Measurements from ENCODE around the gene ANO7.

The ANO7 gene

DNA sequence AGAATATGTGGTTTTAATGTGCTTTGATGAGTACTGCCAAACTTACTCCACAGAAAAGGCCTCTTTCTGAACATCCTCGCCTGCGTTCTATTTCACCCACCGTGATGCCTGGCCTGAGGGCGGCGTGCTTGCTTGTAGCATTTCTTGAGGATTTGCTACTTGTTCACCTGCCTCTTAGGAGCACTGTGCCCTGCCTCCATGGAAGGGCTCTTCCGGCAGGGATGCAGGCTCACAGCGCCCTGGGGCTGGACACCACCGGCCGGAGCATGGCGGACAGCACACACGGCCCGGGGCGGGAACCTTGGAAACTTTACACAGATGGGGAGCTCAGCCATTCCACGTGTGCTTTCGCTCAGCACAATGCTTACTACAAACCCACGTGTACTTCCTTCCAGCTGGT is 37.1 kb downstream of the ANO7 start:
- no peak overlapping the region for H3K4me3 ChIP-seq (ENCODE audit: low read depth, low read length)
- no peak for DNase-seq (ENCODE audit: low read depth)
- TF ChIP-seq, protein P1, sequence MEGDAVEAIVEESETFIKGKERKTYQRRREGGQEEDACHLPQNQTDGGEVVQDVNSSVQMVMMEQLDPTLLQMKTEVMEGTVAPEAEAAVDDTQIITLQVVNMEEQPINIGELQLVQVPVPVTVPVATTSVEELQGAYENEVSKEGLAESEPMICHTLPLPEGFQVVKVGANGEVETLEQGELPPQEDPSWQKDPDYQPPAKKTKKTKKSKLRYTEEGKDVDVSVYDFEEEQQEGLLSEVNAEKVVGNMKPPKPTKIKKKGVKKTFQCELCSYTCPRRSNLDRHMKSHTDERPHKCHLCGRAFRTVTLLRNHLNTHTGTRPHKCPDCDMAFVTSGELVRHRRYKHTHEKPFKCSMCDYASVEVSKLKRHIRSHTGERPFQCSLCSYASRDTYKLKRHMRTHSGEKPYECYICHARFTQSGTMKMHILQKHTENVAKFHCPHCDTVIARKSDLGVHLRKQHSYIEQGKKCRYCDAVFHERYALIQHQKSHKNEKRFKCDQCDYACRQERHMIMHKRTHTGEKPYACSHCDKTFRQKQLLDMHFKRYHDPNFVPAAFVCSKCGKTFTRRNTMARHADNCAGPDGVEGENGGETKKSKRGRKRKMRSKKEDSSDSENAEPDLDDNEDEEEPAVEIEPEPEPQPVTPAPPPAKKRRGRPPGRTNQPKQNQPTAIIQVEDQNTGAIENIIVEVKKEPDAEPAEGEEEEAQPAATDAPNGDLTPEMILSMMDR (IDR thresholded peaks at IDR 0.05; ENCODE audit: control insufficient read depth, extremely low read depth, insufficient read depth) = no peak

DNA sequence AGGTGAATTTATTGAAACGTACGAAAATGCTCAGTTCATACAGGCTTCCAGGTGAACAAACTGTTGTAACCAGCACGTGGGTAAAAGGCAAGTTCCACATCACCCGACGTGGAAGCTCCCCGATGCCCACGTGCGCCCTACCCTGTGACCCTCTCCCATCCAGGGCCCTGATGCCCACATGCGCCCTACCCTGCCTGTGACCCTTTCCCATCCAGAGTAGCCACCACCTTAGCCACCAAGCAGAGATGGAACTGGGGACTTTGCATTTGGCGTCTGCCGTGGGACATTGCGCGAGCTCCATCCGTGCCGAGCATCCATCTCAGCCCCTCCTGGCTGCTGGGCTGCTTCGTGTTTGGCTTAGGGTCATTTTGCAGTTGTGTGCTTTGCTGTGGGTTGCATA is 37.5 kb downstream of the ANO7 start:
- no peak for DNase-seq (ENCODE audit: low read depth)
- TF ChIP-seq, protein P1 (IDR thresholded peaks at IDR 0.05; ENCODE audit: control insufficient read depth, extremely low read depth, insufficient read depth) = no peak
- no peak overlapping the region for H3K4me3 ChIP-seq (ENCODE audit: low read depth, low read length)

DNA sequence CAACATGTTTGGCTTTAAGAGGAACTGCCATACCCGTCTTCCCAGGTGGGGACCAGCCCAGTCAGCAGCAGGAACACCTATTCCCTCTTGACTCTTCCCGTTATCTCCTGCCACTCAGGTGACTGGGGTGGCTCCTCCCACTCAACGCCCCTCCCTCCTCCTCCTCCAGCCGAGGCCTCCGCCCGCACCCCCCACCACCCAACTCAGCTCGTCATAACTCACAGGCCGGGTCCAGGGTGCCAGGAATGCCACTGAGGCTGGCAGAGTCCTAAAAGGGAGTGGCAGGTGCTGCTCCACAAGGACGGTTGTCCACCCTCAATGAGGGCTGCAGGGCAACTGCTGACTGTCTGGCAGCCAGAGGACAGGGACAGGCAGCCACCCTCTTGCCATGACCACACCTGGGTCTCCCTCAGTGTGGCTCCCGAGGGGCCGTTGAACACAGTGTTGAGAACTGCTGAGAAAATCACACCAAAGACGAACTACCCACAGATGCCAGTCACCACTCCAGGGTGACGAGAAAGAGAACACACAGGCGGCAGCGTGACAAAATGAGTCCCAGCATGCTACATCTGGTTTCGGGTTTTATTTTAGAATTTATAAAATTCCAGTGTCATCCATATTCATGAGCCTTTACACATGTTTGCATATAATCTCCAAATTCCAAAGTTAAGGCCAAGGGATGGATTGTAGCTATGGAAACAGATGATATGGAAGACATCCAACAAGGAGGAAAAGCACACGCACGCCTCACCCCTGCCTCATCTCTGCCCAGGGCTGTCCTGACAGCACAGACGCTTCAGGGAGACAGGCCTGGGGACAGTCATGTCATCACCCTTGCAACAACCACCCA is 38.5 kb downstream of the ANO7 start:
- H3K4me3 ChIP-seq (ENCODE audit: low read depth, low read length) = no peak overlapping the region
- no peak for DNase-seq (ENCODE audit: low read depth)
- TF ChIP-seq, protein P1 (IDR thresholded peaks at IDR 0.05; ENCODE audit: control insufficient read depth, extremely low read depth, insufficient read depth) = no peak

DNA sequence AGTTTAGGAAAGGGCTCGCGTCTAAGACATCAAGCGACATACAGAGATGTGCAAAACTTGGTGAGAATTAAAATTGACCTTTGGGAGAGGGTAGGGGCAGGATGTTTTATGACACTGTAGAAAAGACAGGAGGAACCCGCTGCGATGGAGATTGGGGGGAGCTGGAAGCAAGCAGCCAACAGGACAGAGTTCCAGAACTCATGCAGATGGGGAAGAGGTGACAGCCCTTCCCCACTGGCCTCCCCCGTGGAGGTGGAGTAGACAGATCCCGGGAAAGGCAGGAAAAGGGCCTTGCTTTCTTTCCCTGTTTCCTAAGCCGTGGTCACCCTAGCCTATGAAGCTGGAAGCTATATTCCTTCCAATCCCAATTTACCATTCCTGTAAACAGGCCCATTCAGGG is 39.1 kb downstream of the ANO7 start:
- DNase-seq (ENCODE audit: low read depth) = no peak
- TF ChIP-seq, protein P1 (IDR thresholded peaks at IDR 0.05; ENCODE audit: control insufficient read depth, extremely low read depth, insufficient read depth) = no peak
- no peak overlapping the region for H3K4me3 ChIP-seq (ENCODE audit: low read depth, low read length)

DNA sequence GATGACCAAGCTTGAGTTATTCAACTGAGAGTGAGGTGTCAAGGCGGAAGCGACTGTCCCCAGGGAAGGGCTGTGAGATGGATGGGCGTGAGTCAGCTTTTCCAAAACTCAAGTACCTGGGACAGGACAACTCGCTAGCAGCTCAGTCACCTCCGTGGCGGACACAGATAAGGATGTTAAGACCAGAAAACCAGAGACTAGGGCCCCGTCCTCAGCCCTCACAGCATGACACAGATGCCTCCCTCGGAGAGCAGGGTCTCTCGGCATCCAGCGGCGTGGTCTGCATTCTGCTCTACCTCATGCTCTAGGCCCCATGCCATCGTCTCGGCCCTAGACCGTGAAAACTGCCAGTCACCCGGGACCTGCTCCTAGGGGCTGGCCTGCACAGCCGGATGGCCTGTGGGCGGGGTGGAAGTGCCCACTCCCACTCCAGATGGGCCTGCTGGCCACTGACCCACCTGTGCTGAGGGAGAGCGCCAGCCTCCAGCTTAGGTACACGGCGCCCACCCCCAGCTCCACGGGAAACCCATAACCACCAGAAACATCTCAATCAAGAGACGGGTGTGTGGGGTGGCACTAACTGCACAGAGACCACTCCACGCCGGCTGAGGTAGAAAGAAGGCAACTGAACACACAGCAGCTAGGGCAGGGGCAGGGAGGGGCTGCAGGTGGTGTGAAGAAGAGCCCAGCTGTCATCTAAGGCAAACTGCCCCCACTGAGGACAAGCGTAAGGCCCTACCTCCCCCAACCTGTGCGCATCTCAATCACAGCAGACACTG is 39.8 kb downstream of the ANO7 start:
- TF ChIP-seq, protein P1 (IDR thresholded peaks at IDR 0.05; ENCODE audit: control insufficient read depth, extremely low read depth, insufficient read depth) = no peak
- no peak for DNase-seq (ENCODE audit: low read depth)
- H3K4me3 ChIP-seq (ENCODE audit: low read depth, low read length) = no peak overlapping the region

DNA sequence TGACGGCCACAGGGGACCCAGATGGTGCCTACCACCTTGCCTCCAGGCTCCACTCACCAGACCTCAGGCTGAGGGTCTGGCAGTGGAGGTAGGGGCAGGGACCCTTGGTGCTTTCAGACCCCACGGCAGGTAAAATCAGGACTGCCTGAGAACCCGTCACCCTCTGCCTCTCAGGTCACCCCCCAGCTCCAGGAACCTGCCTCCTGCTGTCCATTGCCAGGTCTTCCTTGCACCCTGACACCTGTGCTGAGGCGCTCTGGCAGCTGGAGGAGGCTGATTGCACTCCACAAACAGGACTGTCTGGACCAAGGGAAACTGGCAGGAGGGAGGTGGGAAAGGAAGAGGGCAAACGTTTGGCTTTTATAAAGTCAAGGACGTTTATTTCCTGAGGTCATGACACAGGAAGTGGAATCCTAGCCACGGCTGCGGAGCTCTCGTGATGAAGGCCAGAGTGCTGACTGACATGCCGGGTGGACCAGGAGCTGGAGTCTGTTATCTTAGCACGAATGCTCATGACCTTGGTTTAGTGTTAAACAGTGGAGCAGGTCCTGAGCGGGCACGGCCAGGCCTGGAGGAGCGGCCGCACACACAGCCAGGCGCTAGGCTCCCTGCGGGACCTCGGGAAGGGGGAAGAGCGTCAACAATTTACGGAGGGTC is 40.5 kb downstream of the ANO7 start:
- no peak overlapping the region for H3K4me3 ChIP-seq (ENCODE audit: low read depth, low read length)
- DNase-seq (ENCODE audit: low read depth) = no peak
- TF ChIP-seq, protein P1 (IDR thresholded peaks at IDR 0.05; ENCODE audit: control insufficient read depth, extremely low read depth, insufficient read depth) = no peak
